ENCODE measurements around the gene STPG4. TPM values are rescaled to one million over a fixed set of nuclear protein-coding genes. Genes with fewer than 3 reads are reported as not detected.

STPG4 gene
- total RNA-seq, 4 donors from 2014 or later = 1.7 to 5.8 TPM; not detected in 2

DNA sequence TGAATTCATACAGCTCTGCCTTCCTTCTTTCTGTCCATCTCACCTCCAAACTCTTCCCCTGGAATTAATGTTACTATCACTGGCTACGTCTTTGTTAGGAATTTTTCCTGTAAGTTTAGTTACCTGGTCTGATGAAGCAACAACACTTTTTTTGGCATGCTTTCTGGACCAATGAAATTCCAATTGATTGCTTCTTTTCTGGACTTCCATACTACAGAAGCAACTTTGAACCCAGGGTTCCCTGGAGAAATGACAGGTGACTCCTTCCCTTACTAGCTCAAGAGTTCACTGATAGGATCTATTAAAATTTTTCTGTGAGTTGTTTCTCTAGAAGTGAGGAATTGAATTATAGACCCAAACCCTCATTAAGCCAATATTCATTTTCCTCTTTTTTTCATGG is 41.4 kb upstream of the STPG4 start:
- Histone ChIP-seq H3K36me3 (no peaks in the 10 kb centered on the region), H3K27me3 (no peaks in the 10 kb centered on the region), H3K4me1 (no peaks in the 10 kb centered on the region), H3K9me3 (no peaks in the 10 kb centered on the region), H3K27ac (no peak overlapping the region), H3K4me3 (no peak overlapping the region)
- no peak for DNase-seq
- TF ChIP-seq, protein P1, sequence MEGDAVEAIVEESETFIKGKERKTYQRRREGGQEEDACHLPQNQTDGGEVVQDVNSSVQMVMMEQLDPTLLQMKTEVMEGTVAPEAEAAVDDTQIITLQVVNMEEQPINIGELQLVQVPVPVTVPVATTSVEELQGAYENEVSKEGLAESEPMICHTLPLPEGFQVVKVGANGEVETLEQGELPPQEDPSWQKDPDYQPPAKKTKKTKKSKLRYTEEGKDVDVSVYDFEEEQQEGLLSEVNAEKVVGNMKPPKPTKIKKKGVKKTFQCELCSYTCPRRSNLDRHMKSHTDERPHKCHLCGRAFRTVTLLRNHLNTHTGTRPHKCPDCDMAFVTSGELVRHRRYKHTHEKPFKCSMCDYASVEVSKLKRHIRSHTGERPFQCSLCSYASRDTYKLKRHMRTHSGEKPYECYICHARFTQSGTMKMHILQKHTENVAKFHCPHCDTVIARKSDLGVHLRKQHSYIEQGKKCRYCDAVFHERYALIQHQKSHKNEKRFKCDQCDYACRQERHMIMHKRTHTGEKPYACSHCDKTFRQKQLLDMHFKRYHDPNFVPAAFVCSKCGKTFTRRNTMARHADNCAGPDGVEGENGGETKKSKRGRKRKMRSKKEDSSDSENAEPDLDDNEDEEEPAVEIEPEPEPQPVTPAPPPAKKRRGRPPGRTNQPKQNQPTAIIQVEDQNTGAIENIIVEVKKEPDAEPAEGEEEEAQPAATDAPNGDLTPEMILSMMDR (IDR thresholded peaks at IDR 0.05) = no peak
- TF ChIP-seq POLR2A (IDR thresholded peaks at IDR 0.05) = no peak

DNA sequence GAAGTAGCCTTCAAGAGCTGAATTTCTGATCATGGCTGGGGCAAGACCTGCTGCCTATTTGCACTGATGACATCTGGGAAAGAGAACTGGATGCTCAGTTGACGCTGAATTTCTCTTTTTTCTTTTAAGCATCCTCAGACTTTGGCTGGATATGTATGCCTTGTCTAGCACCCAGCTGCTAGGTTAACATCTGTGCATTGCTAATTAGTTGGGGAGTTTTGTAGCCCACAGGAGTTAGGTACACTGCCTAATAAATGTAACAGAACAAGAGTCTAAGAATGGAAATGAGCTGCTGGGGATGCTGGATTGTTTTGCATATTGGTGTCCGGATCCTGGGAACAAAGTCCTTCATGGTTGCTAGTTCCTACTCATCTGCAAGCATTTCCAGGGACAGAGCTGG is 40.9 kb upstream of the STPG4 start:
- TF ChIP-seq POLR2A (IDR thresholded peaks at IDR 0.05) = no peak
- TF ChIP-seq, protein P1 (IDR thresholded peaks at IDR 0.05) = no peak

DNA sequence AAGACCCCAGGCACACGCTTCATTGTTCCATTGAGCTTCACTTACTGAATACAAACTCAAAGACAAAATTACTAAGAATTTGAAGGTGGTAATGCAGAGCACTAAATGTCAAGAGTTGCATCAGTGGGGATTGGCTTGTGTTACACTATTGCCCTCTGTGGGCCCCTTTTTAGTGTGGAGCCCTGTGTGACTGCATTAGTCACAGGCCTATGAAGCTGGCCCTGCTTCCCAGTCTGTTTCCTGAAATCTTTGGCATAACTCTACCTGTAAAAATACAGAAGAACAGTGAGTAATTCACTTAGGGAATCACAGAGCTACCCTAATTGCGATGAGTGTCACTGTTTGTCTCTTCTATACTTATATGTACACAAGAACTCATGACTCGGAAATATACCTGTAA is 40.0 kb upstream of the STPG4 start:
- no peaks in the 10 kb centered on the region for H3K36me3 ChIP-seq
- no peak overlapping the region for H3K27ac ChIP-seq
- H3K4me1 ChIP-seq = peaks cover 0 to 4% (median 0%) of the 10 kb centered on the region in 4 donors
- DNase-seq = no peak
- H3K27me3 ChIP-seq = no peaks in the 10 kb centered on the region
- no peak for TF ChIP-seq POLR2A (IDR thresholded peaks at IDR 0.05)
- TF ChIP-seq, protein P1 (IDR thresholded peaks at IDR 0.05) = no peak
- no peak overlapping the region for H3K4me3 ChIP-seq
- no peaks in the 10 kb centered on the region for H3K9me3 ChIP-seq

More for the DNA sequence above, 40.9 kb upstream of the STPG4 start:
- Histone ChIP-seq H3K27me3 (no peaks in the 10 kb centered on the region), H3K4me1 (no peaks in the 10 kb centered on the region), H3K27ac (no peak overlapping the region), H3K4me3 (no peak overlapping the region), H3K36me3 (no peaks in the 10 kb centered on the region), H3K9me3 (no peaks in the 10 kb centered on the region)
- DNase-seq = no peak

DNA sequence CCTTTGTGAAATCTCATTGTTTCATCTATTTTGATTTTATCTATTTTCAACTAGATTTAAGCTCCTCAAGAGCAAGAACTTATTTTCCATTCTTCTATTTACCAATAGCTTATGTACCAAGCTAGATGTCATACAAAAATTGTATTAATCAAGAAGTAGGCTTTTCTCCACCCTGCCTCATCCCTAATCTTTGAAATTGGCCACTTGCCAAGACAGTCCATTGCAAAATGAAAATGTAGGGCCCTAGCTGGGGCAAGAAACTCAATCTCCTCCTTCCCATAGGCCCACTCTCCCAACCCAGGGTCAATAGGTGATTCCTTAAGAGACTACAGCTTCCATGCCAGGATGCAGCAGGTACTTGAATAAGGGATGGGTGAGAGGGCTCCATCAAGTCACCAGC is 39.3 kb upstream of the STPG4 start:
- no peaks in the 10 kb centered on the region for H3K27me3 ChIP-seq
- no peaks in the 10 kb centered on the region for H3K9me3 ChIP-seq
- H3K4me3 ChIP-seq = no peak overlapping the region
- TF ChIP-seq, protein P1 (IDR thresholded peaks at IDR 0.05) = no peak
- TF ChIP-seq POLR2A (IDR thresholded peaks at IDR 0.05) = no peak
- H3K36me3 ChIP-seq = no peaks in the 10 kb centered on the region
- H3K27ac ChIP-seq = no peak overlapping the region
- H3K4me1 ChIP-seq = peaks cover 0 to 5% (median 0%) of the 10 kb centered on the region in 4 donors
- DNase-seq = no peak

DNA sequence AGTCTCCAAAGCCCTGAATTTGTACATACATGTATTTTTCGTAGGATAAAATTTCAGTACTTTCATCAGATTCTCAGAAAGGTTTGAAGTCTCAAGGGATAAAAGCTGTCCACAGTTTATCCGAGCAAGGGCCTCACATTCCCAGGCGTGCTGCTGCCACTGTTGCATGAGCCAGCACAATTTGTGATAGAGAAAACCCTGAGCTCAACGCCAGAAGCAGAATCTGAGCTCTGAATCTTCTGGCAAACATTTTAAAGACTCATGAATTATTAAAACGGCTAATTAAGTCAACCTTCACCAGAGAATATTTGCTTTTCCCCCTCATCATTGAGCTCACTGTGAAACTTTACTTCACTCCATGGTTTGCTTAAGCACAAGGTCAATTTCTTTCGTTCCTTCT is 38.5 kb upstream of the STPG4 start:
- Histone ChIP-seq H3K4me3 (no peak overlapping the region), H3K27ac (no peak overlapping the region), H3K36me3 (no peaks in the 10 kb centered on the region), H3K4me1 (peaks cover 0 to 5% (median 0%) of the 10 kb centered on the region in 4 donors), H3K9me3 (no peaks in the 10 kb centered on the region), H3K27me3 (no peaks in the 10 kb centered on the region)
- TF ChIP-seq POLR2A (IDR thresholded peaks at IDR 0.05) = no peak
- TF ChIP-seq, protein P1 (IDR thresholded peaks at IDR 0.05) = no peak
- no peak for DNase-seq

Data from Peyer's patch (tissue), 4 donors.